Neural progenitor cell (in vitro differentiated cells): ENCODE results near the gene GPNMB.

Source experiments
- CTCF ChIP-seq: fragments of 200-600 bp; sonication (generic); IDR thresholded peaks from 2 replicates; pipeline ENCODE4 v1.5.1; 2017; ENCODE audit warnings: antibody characterized with exemption, mild to moderate bottlenecking
- EZH2 ChIP-seq: fragments of 200-600 bp; sonication (generic); IDR thresholded peaks from 2 replicates; pipeline ENCODE4 v1.6.1; 2017; ENCODE audit warnings: antibody characterized with exemption, mild to moderate bottlenecking, moderate library complexity
- EZH2phosphoT487 ChIP-seq: fragments of 200-600 bp; sonication (generic); IDR thresholded peaks from 2 replicates; pipeline ENCODE4 v1.6.1; 2017; ENCODE audit warnings: antibody characterized with exemption

GRCh38 chr7:23238983-23239652 is 7.5 kb upstream of the GPNMB start:
- TF ChIP-seq CTCF (no peak), EZH2phosphoT487 (no peak), EZH2 (no peak)
